GM23248 (cell line): ENCODE data around the gene TDRD7.

Source experiments
- EZH2 ChIP-seq: fragments of 200-600 bp; sonication (generic); IDR thresholded peaks from 2 replicates; pipeline ENCODE4 v1.6.1; 2018; ENCODE audit warnings: antibody characterized with exemption, mild to moderate bottlenecking; ENCODE audit not compliant: insufficient read depth, poor library complexity, severe bottlenecking
- EZH2phosphoT487 ChIP-seq: fragments of 200-600 bp; sonication (generic); IDR thresholded peaks from 2 replicates; pipeline ENCODE4 v1.6.1; 2018; ENCODE audit warnings: antibody characterized with exemption, moderate library complexity, mild to moderate bottlenecking, low read depth; ENCODE audit not compliant: insufficient read depth

- TF ChIP-seq EZH2: no peak
- no peak for TF ChIP-seq EZH2phosphoT487
Measured at GRCh38 chr9:97396256-97396655, 15.6 kb upstream of the TDRD7 start.
